Measurements from ENCODE around the gene BAIAP2. TPM values are rescaled to one million over a fixed set of nuclear protein-coding genes. Genes with fewer than 3 reads are reported as not detected.

Gene BAIAP2
- total and polyA plus RNA-seq, 2 donors: 11.8 to 41.5 TPM

- H3K27ac ChIP-seq (ENCODE audit: low read depth): no peak overlapping the region
- no peaks in the 10 kb centered on the region for H3K4me1 ChIP-seq (ENCODE audit: insufficient read depth)
- no peak overlapping the region for H3K4me3 ChIP-seq (ENCODE audit: low read depth, low read length)
- 79% methylated on average over 20 of the region's 20 CpGs for WGBS
- no peak for DNase-seq (ENCODE audit: extremely low spot score)
- no peaks in the 10 kb centered on the region for H3K36me3 ChIP-seq (ENCODE audit: insufficient read depth)
These were observed 82.8 kb downstream of the BAIAP2 start for GRCh38 chr17:81117672-81118198.

- DNase-seq (ENCODE audit: extremely low spot score): no peak
- Histone ChIP-seq H3K4me3 (ENCODE audit: low read depth, low read length) (no peak overlapping the region), H3K27ac (ENCODE audit: low read depth) (no peak overlapping the region), H3K36me3 (ENCODE audit: insufficient read depth) (no peaks in the 10 kb centered on the region), H3K4me1 (ENCODE audit: insufficient read depth) (no peaks in the 10 kb centered on the region)
- WGBS: 60% methylated on average over 24 of the region's 24 CpGs
These were observed 83.6 kb downstream of the BAIAP2 start for GRCh38 chr17:81118308-81119221.

DNA sequence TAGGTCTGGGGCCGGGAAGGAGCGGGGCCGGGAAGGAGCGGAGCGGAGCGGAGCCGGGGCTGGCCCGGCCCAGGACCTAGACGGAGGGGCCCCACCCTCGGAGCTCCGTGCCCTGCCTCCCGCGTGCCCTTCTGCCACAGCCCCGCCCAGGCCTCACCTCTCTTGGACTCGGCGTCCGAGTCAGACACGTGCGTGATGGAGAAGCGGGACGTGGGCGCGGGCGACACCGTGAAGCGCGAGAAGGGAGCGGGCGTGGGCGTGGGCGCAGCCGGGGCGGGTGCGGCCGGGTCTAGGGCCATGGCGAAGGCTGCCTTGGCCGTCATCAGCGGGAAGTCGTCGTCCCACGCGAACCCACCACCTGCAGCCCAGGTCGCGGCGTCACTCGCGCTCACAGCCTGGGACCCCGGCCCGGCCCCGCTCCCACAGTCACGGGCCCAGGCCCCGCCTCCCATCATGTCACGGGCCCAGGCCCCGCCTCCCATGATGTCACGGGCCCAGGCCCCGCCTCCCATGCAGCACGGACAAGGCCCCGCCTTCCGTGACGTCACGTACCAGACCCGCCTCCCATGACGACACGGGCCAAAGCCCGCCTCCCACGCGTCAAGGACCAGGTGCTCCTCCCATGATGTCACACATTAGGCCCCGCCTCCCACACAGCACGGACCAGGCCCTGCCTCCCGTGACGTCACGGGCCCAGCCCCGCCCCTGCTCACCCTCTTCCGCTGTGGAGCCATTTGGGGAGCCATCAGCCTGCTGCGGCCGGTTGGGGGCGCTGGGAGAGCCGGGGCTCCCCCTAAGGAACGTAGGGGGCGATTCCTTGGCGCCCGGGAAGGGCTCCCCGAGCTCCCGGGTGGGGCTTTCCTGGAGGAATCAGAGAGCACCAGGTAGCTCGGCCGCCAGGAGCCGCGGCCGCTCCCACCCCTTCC lies 84.5 kb downstream of the BAIAP2 start:
- Histone ChIP-seq H3K36me3 (ENCODE audit: insufficient read depth) (no peaks in the 10 kb centered on the region), H3K4me1 (ENCODE audit: insufficient read depth) (no peaks in the 10 kb centered on the region), H3K4me3 (ENCODE audit: low read depth, low read length) (peak overlapping the region; percentile 6), H3K27ac (ENCODE audit: low read depth) (no peak overlapping the region)
- peak; percentile 62 for DNase-seq (ENCODE audit: extremely low spot score)
- 18% methylated on average over 89 of the region's 89 CpGs for WGBS

GRCh38 chr17:81120149-81120484 lies 85.2 kb downstream of the BAIAP2 start:
- Histone ChIP-seq H3K4me1 (ENCODE audit: insufficient read depth) (no peaks in the 10 kb centered on the region), H3K36me3 (ENCODE audit: insufficient read depth) (no peaks in the 10 kb centered on the region), H3K4me3 (ENCODE audit: low read depth, low read length) (no peak overlapping the region), H3K27ac (ENCODE audit: low read depth) (no peak overlapping the region)
- DNase-seq (ENCODE audit: extremely low spot score): no peak
- WGBS: 74% methylated on average over 33 of the region's 33 CpGs

- no peaks in the 10 kb centered on the region for H3K36me3 ChIP-seq (ENCODE audit: insufficient read depth)
- no peak for DNase-seq (ENCODE audit: extremely low spot score)
- WGBS: 79% methylated on average over 45 of the region's 45 CpGs
- no peak overlapping the region for H3K27ac ChIP-seq (ENCODE audit: low read depth)
- H3K4me1 ChIP-seq (ENCODE audit: insufficient read depth): no peaks in the 10 kb centered on the region
- no peak overlapping the region for H3K4me3 ChIP-seq (ENCODE audit: low read depth, low read length)
These were observed 86.0 kb downstream of the BAIAP2 start for GRCh38 chr17:81120695-81121621.

- H3K4me1 ChIP-seq (ENCODE audit: insufficient read depth): no peaks in the 10 kb centered on the region
- H3K27ac ChIP-seq (ENCODE audit: low read depth): no peak overlapping the region
- H3K4me3 ChIP-seq (ENCODE audit: low read depth, low read length): no peak overlapping the region
- WGBS: 37% methylated on average over 109 of the region's 109 CpGs
- no peak for DNase-seq (ENCODE audit: extremely low spot score)
- no peaks in the 10 kb centered on the region for H3K36me3 ChIP-seq (ENCODE audit: insufficient read depth)
These were observed 87.1 kb downstream of the BAIAP2 start for GRCh38 chr17:81121841-81122733.

DNA sequence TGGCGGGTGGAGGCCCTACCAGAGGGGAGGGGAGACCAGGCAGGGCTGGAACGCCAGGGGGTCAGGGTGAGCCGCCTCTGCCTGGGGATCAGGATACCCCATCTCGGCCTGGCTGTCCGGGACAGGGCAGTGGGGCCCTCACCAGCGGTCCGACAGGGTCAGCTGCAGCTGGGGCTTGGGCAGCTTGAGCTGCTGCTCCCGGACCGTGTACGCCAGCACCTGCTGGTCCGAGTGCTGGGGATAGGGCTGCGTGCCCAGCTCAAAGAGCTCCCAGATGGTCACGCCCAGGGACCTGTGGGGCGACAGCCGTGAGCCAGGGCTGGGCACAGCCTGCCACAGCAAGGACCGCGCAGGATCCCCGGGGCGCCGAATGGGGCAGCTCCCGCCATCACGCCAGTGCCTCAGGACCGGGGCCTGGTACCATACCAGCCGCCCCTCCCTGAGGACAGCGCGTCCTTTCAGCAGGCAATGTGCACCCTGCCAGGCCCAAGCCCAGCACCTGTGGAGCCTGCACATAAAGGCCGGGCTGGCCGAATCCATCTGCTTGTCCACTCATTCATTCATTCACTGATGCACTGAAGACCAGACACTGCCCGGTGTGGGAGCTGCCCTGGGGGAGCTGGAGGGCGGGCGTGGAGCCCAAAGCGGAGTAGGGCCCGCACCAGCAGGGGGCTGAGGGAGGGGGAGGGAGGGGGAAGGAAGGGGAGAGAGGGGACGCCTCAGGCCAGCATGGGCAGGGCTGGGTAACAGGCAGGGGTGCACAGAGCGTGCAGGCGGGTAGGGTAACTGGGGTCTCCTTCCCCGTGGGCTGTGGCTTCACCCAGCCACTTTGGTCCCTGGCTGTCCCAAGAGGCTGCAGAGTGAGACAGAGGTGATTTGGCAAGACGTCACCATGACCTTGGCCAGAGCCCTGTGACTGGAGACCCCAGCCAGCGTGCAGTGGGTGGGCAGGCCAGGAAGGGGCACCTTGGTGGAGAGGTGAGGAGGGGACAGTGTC lies 88.4 kb downstream of the BAIAP2 start:
- Histone ChIP-seq H3K4me3 (ENCODE audit: low read depth, low read length) (no peak overlapping the region), H3K4me1 (ENCODE audit: insufficient read depth) (no peaks in the 10 kb centered on the region), H3K36me3 (ENCODE audit: insufficient read depth) (no peaks in the 10 kb centered on the region), H3K27ac (ENCODE audit: low read depth) (no peak overlapping the region)
- DNase-seq (ENCODE audit: extremely low spot score): no peak
- WGBS: 88% methylated on average over 39 of the region's 39 CpGs

- H3K36me3 ChIP-seq (ENCODE audit: insufficient read depth): no peaks in the 10 kb centered on the region
- no peaks in the 10 kb centered on the region for H3K4me1 ChIP-seq (ENCODE audit: insufficient read depth)
- H3K27ac ChIP-seq (ENCODE audit: low read depth): no peak overlapping the region
- WGBS: 92% methylated on average over 18 of the region's 18 CpGs
- DNase-seq (ENCODE audit: extremely low spot score): no peak
- H3K4me3 ChIP-seq (ENCODE audit: low read depth, low read length): no peak overlapping the region
These were observed 89.4 kb downstream of the BAIAP2 start for GRCh38 chr17:81124377-81124776.

DNA sequence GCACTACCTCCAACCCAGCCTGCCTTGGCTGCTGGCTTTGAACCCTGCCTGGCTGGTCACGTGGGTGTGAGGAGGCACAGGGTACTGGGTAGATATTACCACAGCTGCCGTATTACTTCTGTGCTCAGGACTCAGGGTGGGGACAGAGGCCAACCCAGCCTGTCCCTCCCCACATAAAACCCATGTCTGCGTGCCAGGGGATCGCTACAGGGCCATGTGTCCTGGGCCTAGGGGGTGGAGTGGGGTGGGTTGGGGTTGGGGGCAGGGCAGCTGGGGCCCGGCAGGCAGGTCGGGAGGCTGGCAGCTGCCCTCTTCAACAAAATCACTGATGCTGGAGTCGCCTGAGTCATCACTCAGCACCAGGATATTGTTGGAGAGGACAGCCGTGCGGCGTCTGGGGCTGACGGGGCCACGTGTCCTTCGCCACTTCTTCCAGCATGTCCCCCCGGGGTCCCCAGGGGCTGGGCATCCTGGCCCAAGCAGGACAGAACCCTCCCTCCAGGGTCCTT lies 90.7 kb downstream of the BAIAP2 start:
- no peak for DNase-seq (ENCODE audit: extremely low spot score)
- Histone ChIP-seq H3K4me1 (ENCODE audit: insufficient read depth) (no peaks in the 10 kb centered on the region), H3K36me3 (ENCODE audit: insufficient read depth) (no peaks in the 10 kb centered on the region), H3K4me3 (ENCODE audit: low read depth, low read length) (no peak overlapping the region), H3K27ac (ENCODE audit: low read depth) (no peak overlapping the region)
- 64% methylated on average over 14 of the region's 14 CpGs for WGBS

DNA sequence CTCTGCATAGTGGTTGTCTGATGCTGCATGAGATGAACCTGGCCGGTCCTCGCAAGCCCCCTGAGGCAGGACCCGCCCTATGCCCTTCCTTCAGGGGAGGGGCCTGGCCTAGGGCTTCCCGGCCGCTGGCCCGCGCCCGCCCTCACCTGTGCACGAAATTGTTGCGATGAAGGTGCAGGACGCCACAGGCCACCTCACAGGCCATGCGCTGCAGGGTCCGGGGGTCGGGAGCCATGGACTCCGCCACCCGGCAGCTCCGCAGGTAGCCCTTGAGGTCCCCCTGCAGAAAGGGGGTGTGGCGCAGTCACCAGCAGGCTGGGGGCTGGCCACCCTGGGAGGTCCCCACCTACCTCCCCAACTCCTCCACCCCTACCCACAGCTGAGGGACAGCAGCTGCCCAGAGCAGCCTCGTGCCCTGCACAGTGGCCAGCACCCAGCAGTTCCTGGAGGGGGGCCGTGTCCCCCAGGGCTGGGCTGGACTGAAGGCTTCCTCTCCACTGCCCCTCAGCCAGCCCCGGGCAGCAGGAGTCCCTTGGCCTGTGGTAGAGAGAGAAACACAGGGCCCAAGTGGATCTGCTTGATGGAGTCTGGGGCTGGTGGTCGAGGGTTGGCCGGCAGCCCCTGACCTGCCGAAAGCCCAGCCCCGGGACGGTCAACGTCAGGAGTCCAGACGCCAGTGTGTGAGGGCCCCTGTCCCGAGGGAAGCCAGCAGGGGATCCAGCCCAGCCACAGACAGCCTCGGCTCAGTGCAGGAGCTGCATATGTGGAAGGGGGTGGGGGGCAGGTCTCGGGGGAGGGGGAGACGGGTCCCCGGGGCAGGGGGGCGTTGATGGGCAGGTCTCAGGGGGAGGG lies 91.6 kb downstream of the BAIAP2 start:
- 66% methylated on average over 34 of the region's 34 CpGs for WGBS
- no peak overlapping the region for H3K27ac ChIP-seq (ENCODE audit: low read depth)
- no peak overlapping the region for H3K4me3 ChIP-seq (ENCODE audit: low read depth, low read length)
- DNase-seq (ENCODE audit: extremely low spot score): no peak
- no peaks in the 10 kb centered on the region for H3K36me3 ChIP-seq (ENCODE audit: insufficient read depth)
- no peaks in the 10 kb centered on the region for H3K4me1 ChIP-seq (ENCODE audit: insufficient read depth)

DNA sequence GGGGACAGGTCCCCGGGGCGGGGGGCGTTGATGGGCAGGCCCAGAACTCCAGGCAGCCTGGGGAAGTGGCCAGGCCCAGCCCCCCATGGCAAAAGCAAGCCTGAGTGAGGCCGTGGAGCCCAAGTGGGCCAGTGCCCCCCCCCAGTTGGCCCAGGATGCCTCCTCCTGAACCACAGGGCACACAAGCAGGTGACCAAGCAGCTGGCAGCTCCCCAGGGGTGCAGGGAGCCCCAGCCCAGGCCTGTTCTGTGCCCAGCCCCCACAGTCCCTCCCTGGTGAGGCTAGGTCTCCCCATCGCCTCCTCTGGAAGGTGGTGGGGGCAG lies 92.1 kb downstream of the BAIAP2 start:
- WGBS: 65% methylated on average over 5 of the region's 5 CpGs
- no peaks in the 10 kb centered on the region for H3K4me1 ChIP-seq (ENCODE audit: insufficient read depth)

More for the DNA sequence above, 92.1 kb downstream of the BAIAP2 start:
- no peaks in the 10 kb centered on the region for H3K36me3 ChIP-seq (ENCODE audit: insufficient read depth)
- no peak overlapping the region for H3K27ac ChIP-seq (ENCODE audit: low read depth)
- DNase-seq (ENCODE audit: extremely low spot score): no peak
- no peak overlapping the region for H3K4me3 ChIP-seq (ENCODE audit: low read depth, low read length)
